Activated CD4-positive, CD25-positive, alpha-beta regulatory T cell (primary cell): ENCODE measurements around the gene PIP5KL1.

Experiments
- DNase-seq, 4 experiments: peaks; one replicate each; lab custom pipeline; 2025; lab: John Stamatoyannopoulos, UW

Gene PIP5KL1

DNA sequence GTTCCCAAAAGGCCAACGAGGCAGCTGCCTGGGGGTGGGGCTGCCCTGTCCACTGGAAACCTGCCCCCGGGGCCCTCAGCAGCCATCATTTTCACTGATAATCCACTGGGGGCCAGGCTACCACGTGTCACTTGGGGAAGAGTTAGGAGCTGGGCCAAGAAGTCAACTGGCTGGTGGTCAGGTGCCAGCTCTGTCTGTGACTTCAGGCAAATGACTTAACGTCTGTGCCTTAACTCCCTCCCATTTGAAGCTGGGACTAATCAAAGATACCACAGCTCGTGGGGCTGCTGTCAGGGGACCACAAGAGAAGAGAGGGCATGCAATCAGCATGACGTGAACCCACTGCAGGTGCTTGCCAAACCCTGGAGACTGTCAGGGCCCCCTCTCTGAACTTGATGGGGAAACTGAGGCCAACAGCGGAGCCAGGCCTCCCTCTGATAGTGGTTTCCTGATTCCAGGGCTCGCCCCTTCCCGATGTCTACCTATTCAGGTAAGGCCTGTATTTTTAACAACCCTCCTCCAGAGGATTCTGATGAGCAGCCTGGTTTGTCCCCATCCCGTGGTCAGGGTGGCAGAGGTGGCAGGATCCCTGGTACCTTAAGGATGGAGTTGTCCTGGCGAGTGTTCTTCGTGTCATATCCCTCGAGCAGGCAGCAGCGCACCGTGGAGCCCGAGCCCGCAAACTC is 19.4 kb upstream of the PIP5KL1 start:
- no peak for DNase-seq

DNA sequence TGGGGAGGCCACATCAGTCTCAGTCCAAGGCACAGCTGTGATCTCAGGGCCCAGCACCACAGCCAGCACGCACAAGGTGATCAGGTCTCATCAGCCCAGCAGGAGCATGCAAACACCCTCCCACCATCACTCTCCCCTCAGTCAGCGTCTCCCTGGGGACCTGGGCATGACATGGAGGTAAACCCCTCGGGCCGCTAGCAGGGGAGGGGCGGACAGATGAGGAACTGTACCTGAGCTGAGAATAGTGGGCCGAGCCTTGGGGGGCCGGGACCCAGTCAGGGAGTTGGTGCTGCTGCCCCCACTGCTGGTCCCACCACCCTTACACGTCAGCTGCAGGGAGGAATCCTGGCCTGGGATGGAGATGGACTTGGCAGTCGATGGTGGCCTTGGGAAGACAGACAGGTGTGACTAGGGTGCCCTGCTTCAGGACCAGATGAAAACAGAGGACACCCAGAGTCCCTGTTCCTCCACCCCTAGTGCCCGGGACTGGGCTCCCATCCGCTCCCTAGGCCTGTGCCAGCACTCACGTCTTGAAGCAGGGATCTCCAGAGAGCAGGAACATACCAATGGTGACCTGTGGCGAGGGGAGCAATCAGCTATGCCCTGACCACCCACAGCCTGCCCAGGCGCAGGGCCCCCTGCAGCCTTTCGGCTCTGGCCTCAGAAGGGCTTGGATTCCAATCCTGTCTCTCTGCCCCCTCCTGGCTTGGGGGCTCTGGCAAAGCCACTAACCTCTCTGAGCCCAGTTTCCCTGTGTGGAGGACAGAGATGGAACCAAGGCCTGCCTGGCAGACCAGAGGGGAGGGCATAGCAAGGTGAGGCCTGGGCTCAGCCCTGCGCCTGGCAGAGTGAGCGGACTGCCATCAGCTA is 17.5 kb upstream of the PIP5KL1 start:
- DNase-seq, result no peak

DNA sequence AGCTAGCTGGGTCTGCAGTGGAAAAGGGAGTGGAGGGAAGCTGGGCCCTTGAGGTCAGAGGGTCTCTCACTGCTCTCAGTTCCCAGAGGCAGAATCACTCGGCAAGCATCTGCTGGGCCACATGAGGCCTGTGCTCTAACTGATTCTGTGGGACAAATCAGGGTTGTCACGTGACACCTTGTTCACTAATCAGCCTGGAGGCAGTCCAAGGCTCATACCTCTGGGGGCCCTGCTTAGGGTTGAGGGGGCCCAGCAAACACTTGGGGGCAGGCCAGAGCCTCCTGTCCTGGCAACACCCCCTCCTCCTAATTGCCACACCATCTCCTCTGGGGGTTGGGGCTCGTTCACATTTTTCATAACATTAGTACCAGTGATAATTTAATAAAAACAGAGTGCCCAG is 16.2 kb upstream of the PIP5KL1 start:
- DNase-seq, result no peak

DNA sequence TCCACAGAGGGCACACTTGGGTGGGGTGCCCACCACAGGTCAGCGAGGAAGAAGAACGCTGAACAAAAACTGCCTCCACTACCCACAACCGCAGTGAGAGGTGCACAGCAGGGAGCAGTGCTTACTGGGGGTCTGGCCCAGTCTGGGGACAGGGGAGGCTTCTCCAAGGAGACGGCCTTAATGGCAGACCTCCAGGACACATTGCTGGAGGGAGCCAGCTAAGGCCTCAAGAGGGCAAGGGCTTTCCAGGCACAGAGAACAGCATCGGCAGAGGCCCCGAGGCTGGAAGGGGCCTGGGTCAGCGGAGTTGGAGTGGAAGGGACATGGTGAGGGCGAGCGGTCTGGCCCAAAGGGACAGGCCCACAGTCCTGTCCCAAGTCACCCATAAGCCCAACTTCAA is 15.4 kb upstream of the PIP5KL1 start:
- no peak for DNase-seq

DNA sequence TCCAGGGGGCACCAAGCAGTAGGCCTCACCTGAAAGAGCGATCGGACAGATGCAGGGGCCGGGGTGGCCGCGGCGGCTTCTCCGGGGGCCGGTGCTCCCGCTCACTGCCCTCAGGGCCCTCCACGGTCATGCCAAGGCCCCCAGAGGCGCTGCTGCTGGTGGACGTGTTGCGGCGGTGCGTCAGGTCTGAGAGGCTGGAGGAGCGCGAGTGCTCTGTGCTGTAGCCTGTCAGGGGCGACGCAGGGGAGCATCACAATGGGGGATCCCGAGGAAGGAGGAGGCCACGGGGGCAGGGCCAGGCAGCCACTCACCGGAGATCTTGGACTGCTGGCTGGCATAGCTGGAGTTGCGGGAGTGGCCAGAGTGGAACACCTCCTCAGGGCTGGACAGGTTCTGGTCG is 14.8 kb upstream of the PIP5KL1 start:
- no peak for DNase-seq

DNA sequence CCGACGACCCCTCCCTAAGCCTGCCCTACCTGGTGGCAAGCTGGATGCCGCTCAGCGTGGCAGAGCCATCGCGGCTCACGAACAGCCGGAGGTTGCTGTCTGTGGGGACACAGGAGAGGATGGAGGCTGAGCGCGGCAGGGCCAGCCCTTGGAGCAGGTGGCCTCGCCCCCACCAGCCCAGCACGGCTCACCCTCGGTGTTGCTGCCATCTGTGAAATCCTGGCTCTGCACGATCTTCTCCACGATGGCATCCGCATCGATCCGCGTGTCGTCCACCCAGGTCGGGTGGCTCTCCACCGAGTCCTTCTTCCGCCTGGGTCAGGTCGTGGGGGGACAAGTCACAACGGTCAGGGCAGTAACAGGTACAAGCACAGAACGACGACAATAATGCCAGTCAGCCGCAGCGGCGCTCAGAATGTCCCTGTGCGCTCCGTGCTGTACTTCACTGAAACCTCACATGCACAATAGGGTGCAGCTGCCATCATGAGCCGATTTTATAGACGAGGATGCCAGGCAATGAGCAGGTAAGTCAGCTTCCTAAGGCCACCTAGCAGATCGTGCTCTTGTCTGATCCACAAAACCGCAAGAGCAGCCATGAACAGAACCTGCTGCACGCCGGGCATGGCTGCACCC is 14.1 kb upstream of the PIP5KL1 start:
- no peak for DNase-seq

DNA sequence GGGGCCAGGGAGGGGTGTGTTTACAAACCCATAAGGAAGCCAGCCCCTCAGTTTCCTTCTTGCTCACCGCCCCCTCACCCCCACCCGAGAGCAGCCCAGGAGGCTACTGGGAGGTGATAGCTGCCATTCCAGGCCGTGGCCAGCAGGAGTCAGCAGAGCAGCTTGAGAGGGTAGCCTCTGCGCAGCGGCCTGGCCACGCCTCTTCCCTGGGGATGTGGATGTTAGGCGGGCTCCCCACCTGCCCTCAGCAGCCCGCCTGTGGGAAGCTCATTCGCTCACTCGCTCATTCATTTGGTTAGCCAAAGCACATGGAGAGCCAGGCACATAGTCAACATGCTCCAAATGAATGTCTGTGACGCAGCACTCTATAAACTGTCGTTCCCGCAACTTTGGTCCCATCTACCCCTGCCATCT is 13.2 kb upstream of the PIP5KL1 start:
- DNase-seq, result peak; percentile 51 to 63 (median 56)

DNA sequence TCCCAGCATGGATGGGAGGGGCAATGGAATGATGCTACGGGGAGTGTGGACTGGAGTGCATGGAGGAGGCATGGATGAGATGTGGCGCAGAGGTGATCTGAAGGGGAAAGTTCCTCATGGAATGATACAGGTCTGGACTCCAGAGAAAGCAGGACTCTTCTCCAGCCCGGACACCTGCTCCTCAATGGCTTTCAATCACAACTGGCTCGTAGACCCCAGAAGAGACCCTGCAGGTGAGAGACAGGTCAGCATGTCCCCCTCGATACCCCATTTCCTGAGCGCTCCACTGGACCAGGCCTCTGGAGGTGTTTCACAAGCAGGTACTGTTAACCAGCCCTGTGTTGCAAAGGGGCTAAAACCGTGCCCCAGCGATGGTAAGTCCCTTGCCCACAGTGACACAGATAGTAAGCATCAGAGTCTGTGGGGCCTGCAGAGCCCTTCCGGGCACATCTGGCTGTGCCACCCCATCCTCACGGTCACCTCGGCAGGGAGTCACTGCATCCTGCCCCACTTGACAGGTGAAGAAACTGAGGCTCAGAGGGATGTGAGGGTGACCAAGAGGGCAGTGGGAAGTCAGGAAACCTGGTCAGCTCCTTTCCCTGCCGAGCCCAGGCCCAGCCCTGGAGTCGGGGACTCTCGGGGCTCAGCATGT is 12.6 kb upstream of the PIP5KL1 start:
- no peak for DNase-seq

DNA sequence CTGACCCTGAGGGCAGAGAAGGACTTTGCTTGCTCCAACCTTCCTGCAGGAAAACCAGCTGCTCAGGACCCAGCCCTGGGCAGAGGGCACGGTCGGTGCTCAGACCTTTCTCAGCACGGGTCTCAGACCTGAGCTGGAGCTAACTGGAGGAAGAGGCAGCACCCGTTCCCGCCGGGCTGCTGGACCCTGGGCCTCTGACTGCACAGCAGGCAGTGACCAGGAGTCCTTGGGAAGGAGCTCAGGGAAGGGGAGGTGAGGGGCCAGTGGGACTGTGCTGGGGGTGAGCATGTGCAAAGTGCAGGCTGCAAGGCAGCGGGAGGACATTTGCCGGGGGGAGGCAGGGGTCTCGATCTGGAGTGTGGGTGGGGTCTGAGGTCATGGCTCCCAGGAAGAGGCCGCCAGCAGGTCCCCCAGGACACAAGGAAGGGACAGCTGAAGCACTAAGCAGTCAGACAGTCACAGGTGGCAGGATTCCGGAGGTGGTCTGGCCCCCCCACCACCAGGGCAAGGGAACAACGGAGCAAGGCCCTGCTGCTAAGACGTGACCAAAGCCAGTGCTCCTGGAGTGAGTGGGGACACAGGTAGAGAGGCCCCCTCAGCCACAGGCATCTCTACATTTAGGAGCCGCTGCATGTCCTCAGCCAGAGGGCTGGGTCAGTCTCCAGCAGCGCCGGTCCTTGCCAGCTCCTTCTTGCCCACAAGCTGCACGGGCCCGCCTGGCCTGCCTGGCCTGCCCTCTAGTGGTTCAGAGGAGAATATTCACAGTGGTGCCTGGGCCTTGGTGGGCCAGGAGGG is 11.8 kb upstream of the PIP5KL1 start:
- DNase-seq, result peak in 1 of 4 experiments; percentile 35

DNA sequence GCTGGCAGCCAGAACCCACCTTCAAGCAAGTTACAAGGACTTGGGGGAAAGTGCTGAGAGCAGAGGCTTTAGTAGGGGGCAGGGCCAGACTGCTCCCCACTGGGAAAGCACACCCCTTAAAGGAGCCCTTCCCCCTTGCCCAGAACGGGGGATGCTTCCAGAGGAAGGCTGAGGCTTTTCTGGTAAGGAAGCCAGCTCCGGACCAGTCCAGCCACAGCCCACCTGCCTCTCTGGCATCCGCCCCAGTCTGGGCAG is 11.3 kb upstream of the PIP5KL1 start:
- DNase-seq, result no peak

DNA sequence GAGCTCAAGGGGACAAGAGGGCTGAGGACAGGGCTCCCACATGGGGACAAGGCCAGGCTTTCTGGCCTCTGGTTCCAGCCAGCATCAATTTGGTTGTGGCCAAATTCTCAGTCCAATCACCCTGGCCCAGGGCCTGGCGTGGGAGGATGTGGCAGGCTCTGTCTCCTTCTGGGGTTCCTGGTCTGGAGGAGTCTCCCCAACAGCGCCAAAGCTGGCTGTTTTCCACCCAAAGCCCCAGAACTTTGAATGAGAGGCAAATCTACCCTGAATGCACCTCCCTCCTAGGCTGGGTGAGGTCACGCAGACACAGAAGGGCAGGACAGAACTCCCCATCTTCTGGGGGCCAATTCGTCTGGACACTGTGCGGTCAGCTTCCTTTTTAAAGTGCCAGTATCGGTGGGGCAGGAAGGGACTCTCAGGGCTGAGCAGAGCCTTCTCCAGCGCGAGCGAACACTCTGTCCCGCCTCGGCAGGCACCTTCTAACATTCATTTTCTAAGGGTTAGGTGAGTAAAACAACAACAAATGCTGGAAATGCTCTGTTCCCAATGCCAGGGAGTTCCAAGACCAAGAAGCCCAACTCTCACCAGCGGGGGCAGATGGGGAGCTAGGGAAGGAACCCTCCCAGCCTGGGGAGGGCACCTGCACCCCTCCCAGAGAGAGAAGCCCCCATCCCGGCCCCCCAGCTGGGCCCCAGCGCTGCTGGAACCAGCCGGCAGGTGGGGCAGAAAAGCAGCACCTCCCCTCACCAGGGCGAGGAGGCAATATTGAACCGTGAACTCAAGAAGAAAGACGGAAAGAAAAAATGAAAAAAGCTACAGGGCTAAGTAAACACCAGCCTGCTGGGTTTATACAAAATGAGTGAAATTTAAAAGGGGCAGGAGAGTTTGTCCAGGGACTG is 10.7 kb upstream of the PIP5KL1 start:
- no peak for DNase-seq

DNA sequence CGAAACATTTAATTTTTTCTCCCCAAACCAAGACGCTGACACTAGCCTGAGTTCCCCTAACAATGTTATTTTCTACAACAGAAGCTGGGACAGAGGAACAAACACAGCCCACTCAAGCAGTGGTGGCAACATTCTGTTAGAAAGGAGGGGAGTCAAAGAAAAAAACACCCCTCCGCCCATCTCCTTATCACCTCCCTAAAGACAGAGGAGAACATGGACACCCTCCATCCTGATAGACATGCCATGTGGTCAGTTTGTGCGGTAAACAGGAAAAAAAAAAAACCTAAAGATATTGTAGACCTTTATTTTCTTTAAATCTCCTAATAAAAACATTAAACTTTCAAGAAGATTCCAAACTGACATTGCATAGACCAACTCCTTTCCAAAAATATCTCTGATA is 10.0 kb upstream of the PIP5KL1 start:
- DNase-seq, result no peak

DNA sequence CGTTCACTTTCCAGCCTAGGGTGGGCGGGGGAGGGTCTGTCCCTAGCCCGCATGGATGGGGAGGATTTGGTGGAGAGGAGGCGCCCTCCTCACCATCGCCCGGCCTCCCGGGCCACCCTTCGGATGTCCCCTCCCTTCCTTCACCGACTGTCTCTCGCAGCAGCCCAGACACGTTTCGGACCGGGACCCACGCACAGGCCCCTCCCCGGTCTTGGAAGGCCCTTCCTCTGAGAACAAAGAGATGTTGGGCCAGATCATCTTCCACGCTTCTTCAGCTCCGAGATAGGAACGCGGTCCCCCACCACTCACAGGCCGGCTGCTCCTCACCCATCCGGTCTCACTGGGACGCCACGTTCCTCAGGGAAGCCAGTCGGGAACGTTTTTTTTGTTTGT is 7.7 kb upstream of the PIP5KL1 start:
- DNase-seq, result no peak

DNA sequence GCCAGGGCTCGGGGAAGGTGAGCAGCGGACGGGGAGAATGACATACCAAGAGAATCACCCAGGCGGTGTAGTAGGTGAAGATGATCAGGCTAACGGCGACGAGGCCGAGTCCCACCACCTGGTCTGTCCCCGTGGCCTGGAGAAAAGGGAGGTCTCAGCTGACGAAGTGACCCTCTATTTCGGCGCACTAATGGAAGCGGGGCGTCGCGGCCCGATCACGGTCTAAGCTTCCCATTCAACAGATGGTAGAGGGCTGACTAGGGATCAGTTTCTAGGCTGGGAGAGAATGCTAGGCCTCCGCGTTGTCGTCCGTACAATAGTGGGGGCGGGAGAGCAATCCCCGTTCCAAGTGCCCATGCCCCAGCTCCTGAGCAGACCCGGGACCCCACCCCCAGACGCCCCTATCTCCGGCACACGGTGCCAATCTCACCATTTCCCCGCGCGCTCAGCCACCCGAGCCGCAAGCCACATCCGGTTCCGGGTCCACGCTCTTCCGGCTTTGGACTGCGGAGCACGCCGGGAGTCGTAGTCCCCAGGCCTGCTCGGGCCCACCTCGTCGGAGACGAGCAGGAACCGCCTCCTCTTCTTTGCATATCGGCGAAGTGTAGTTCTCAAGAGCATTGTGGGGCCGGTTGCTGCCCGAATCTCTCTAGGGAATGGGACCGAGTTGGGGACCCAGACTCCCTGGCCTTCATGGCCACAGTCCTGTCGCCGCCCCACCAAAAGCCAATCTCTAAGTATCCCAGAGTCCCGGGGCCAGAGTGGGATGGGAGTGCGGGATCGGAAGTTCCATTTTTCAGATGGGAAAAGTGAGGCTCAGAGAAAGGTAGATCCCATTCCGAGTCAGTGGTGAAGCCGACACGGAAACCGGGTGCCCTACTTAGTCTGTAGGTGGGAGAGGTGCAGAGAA is 7.1 kb upstream of the PIP5KL1 start, which contains the start of gene DPM2:
TSS of gene DPM2 (minus strand) at position 467 of the 910 bp plus-strand sequence. CDS start at position 433, 34 bp downstream.
- DNase-seq, result peak; percentile 64 to 81 (median 75)

DNA sequence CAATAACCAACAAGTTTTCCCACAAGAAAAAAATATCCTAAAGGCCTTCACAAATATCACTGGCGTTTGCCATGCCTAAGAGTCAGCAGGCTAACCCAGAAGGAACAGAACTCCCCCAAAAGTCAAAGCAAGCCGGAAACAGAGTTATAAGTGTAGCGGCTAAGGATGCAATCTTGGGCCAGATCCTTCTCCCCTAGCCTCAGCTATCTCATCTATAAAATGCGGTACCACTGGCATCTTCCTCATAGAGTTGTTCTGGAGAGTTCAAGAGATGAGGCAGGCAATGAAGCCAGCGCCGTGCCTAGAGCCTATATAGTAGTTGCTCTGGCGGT is 6.4 kb upstream of the PIP5KL1 start:
- DNase-seq, result no peak

DNA sequence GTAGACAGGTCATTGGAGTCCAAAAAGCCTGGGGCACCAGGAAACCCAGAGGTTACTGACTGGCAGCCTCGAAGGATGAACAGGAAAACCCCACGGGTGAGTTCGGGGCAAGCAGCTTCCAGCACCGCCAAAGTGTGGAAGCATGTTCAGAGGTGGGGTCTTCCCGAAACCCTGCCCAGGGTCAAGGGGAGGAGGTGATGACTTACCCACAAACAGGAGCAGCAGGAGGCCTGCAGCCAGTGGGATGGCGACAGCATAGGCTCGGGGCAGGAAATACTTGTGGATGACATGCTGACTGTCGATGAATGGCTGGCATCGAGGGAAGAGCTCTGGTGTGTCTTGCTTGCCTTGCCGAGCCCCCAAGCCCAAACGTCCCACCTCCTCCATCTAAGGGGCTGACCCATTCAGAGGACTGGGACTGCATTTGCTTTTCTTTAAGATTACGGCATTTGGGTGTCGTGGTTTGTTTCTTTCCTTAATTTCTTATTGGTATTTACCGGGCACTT is 5.8 kb upstream of the PIP5KL1 start:
- DNase-seq, result no peak

DNA sequence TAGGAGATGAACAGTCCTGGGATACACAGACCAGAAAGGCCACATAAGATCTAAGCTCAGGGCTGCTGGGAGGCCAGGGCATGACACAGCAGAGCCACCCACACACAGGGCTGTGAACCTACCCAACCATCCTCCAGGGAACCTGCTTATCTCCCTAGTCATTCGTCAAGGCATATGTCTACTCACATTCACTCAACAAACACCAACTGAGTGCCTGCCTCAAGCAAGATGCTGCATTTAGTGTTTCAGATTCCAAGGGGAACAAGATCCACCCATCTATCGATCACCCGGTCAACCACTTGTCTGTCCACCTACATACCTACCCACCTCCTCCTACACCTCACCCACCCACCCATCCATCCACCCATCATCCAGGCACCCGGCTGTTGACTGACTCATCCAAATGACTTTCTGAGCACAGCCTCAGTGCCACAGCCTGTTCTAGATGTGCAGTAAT is 5.2 kb upstream of the PIP5KL1 start:
- no peak for DNase-seq

DNA sequence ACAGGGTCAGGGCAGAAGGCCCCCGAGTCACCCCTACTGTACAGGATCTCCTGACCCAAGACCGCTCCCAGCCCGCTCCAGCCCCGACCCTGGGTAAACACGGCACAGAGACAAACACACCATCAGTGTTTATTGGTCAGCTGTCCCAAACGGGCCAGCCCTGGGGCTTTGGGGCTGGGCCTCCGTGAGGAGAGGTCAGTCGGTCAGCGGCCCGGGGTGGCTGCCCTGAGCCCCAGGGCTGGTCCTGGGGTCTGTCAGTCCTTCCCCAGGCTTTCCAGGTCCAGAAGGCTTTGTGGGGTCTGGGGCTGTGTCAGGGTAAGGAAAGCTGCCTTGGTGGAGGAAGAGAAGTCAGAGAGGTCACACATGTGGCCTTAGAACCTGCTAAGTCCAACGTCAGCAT is 4.4 kb upstream of the PIP5KL1 start:
- no peak for DNase-seq

DNA sequence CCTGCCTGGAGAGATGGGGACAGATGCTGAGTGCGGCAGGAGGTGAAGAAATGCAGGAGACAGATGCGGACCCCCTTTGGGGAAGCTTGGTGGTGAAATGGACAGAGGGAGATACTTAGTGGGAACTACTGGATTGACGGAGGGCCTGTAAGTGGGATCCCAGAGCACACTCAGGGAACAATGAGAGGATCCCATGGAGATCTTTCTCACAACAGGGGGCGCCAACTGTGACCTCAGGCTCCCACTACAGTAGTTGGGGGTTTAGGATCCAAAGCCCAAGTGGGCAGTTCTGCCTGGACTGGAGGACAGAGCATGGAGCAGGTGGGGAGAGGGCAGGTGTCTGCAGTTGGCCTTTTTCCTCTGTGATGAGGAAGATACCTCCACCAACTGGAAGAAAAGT is 3.7 kb upstream of the PIP5KL1 start:
- no peak for DNase-seq
